NT2/D1 (cell line): ENCODE data around the gene LTBR.

Source experiments
- DNase-seq: peaks from one replicate; pipeline ENCODE4 v3.0.0-alpha.2; 2011; ENCODE audit warnings: low read depth, low spot score
- H3K27me3 ChIP-seq: 2 replicates; pipeline ENCODE4 v1.6.0; 2011; ENCODE audit warnings: mild to moderate bottlenecking; ENCODE audit not compliant: insufficient read length, insufficient read depth
- H3K36me3 ChIP-seq: 2 replicates; pipeline ENCODE4 v1.6.1; 2011; ENCODE audit warnings: mild to moderate bottlenecking, low read length, mixed read lengths; ENCODE audit not compliant: insufficient read depth, insufficient read length
- H3K4me1 ChIP-seq: 2 replicates; pipeline ENCODE4 v1.5.1; 2011; ENCODE audit not compliant: insufficient read depth, insufficient read length
- H3K4me3 ChIP-seq: 2 replicates; pipeline ENCODE4 v1.5.1; 2011; ENCODE audit warnings: low read depth; ENCODE audit not compliant: insufficient read length
- H3K9ac ChIP-seq: 2 replicates; pipeline ENCODE4 v1.6.0; 2011; ENCODE audit warnings: low read depth; ENCODE audit not compliant: insufficient read length
- H3K9me3 ChIP-seq: 2 replicates; pipeline ENCODE4 v1.5.1; 2011; ENCODE audit warnings: mild to moderate bottlenecking, low read length; ENCODE audit not compliant: insufficient read depth
- SUZ12 ChIP-seq: IDR thresholded peaks from 2 replicates; pipeline ENCODE4 v1.6.1; 2011; ENCODE audit not compliant: insufficient read length, insufficient read depth; ENCODE audit errors: extremely low read depth
- YY1 ChIP-seq: IDR thresholded peaks from 2 replicates; pipeline ENCODE4 v1.6.1; 2011; ENCODE audit not compliant: insufficient read length, insufficient read depth
- ZNF274 ChIP-seq: IDR thresholded peaks from 2 replicates; pipeline ENCODE4 v1.6.1; 2011; ENCODE audit warnings: mild to moderate bottlenecking, low read depth, low read length

Gene LTBR

DNA sequence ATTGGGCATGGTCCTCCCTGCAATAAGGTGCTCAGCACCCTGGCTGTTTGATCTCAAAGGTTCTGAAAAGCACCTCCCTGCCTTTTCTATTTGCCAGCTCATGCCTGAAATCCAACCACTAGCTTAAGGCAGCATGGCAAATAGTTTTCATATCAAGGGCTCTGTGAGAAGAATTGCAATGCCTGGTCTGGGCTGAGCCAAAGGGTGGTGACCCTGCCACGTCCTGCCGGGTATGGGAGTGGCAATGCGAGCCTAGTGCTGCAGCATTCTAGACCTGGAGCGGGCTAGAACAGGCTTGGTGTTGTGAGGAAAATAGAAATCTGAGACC, 6.3 kb upstream of the LTBR start:
- Histone ChIP-seq H3K4me1 (peaks cover 42% of the 10 kb centered on the region), H3K4me3 (no peak overlapping the region), H3K9me3 (no peaks in the 10 kb centered on the region), H3K27me3 (peaks cover 16% of the 10 kb centered on the region), H3K36me3 (no peaks in the 10 kb centered on the region), H3K9ac (no peak overlapping the region)
- TF ChIP-seq ZNF274 (no peak), SUZ12 (no peak), YY1 (no peak)
- no peak for DNase-seq

DNA sequence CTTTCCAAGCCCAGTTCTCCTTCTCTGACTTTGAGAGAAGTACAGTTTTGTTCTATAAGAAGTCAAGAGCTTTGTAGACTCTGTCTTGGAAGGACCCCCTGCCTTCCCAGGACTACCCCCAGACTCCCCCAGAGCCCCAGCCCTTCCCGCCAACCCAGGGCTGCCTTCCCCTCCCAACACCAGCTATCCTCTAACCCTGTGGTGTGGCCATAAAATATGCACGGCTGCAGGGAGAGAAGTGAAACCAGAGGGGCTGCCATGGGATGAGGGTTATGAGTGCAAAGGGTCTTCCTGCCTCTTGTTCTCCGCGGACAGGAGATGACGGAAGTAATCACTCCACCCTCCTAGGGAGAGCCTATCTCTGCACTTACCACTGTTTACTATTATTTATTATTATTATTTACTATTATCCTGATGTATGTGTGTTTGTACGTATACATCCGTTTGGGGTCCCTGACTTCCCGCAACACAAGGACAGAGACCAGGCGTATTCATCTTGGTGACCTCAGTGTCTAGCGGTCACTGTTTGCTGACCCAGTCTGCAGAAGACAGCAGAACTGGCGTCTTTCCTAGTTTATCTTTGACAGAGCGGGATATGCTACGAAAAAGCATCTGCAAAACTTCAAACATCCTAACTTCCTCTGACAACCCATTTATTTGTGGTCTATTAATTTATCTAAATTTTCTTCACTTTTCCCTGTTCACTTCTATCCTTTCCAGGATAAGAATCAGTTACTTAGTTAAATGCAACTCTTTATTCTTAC, 5.1 kb upstream of the LTBR start:
- DNase-seq, result no peak
- Histone ChIP-seq H3K27me3 (peaks cover 23% of the 10 kb centered on the region), H3K9me3 (no peaks in the 10 kb centered on the region), H3K9ac (no peak overlapping the region), H3K4me3 (no peak overlapping the region), H3K4me1 (peaks cover 42% of the 10 kb centered on the region), H3K36me3 (no peaks in the 10 kb centered on the region)
- no peak for TF ChIP-seq YY1
- no peak for TF ChIP-seq SUZ12
- no peak for TF ChIP-seq ZNF274

DNA sequence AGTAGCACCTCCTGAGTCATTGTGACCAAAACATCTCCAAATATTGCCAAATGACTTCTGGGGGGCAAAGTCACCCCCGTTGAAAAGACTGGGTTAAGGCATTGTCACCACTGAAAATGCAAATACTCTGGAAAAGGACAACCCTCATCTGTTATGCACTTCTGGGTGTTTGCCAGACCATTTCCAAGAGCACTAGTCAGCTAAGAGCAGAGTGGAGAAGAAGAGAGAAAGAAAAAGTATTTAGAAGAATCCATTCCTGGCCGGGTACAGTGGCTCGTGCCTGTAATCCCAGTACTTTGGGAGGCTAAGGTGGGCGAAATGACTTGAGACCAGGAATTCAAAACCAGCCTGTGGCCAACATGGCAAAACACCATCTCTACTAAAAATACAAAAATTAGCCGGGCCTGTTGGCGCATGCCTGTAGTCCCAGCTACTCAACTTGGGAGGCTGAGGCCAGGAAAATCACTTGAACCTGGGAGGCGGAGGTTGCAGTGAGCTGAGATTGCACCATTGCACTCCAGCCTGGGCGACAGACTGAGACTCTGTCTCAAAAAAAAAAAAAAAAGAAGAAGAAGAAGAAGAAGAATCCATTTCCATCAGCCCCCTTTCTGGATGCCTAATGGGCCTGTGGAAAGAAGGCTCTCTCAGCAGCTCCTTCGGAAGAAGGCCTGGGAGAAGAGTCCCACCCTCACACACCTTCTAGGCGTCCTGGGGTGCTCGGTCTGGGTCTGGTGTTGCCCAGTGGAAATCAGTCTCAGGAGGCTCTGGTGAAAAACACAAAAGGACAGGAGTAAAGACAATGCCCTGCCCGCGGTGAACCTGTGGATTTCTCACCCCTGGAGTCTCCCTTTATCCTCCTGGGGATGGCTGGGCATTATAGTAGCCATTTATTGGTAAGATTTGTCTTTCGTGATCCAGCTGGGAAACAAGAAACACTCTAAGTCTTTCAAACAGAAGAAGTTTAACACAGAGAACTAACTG, 3.5 kb upstream of the LTBR start:
- no peak for DNase-seq
- no peak overlapping the region for H3K4me3 ChIP-seq
- no peaks in the 10 kb centered on the region for H3K36me3 ChIP-seq
- TF ChIP-seq ZNF274 (no peak), YY1 (no peak), SUZ12 (no peak)
- no peaks in the 10 kb centered on the region for H3K9me3 ChIP-seq
- peaks cover 22% of the 10 kb centered on the region for H3K27me3 ChIP-seq
- H3K9ac ChIP-seq, result no peak overlapping the region
- H3K4me1 ChIP-seq, result peaks cover 45% of the 10 kb centered on the region

DNA sequence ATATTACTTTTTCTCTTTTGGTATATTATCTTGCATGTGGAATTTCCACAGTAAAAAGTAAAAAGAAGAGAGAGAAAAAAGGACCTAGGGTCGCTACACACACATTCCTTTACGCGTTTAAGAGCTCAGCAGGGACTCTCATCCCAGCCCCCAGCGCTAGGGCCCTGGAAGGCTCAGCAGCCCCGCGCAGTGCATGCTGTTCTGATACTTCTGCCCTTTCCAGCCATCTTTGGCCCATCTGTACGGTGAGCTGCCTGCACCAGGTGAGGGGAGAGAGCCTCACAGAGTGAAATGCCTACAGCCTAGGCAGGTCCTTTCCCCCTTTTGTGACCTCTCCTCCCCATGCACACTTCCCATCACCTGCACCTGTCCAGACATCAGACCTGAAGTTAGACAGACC, 1.6 kb upstream of the LTBR start:
- no peak for DNase-seq
- H3K4me1 ChIP-seq, result peaks cover 31% of the 10 kb centered on the region
- TF ChIP-seq SUZ12 (no peak), YY1 (no peak), ZNF274 (no peak)
- H3K4me3 ChIP-seq, result no peak overlapping the region
- peaks cover 22% of the 10 kb centered on the region for H3K27me3 ChIP-seq
- H3K9ac ChIP-seq, result no peak overlapping the region
- no peaks in the 10 kb centered on the region for H3K36me3 ChIP-seq
- H3K9me3 ChIP-seq, result no peaks in the 10 kb centered on the region

DNA sequence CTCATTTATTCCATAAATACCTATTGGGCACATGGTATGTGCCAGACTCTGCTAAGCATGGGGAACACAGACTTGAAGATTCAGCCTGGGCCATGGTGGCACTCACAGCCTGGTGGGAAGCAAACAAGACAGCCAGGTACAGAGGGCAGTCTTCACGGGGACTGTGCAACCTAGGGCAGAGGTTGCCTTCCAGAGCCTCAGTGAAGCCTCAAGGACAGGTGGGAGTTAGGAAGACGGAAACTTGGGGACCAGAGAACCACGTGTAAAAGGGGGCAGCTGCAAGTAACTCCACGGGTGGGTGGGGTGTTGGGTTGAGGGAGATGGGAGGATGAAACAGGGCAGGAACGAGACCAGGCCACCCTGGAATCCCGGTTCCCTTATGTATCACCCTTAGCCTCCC, 980 bp upstream of the LTBR start:
- no peak for DNase-seq
- no peak for TF ChIP-seq SUZ12
- no peak overlapping the region for H3K4me3 ChIP-seq
- H3K4me1 ChIP-seq, result peaks cover 35% of the 10 kb centered on the region
- H3K27me3 ChIP-seq, result peaks cover 22% of the 10 kb centered on the region
- H3K36me3 ChIP-seq, result no peaks in the 10 kb centered on the region
- peak overlapping the region; percentile 73 for H3K9ac ChIP-seq
- H3K9me3 ChIP-seq, result no peaks in the 10 kb centered on the region

DNA sequence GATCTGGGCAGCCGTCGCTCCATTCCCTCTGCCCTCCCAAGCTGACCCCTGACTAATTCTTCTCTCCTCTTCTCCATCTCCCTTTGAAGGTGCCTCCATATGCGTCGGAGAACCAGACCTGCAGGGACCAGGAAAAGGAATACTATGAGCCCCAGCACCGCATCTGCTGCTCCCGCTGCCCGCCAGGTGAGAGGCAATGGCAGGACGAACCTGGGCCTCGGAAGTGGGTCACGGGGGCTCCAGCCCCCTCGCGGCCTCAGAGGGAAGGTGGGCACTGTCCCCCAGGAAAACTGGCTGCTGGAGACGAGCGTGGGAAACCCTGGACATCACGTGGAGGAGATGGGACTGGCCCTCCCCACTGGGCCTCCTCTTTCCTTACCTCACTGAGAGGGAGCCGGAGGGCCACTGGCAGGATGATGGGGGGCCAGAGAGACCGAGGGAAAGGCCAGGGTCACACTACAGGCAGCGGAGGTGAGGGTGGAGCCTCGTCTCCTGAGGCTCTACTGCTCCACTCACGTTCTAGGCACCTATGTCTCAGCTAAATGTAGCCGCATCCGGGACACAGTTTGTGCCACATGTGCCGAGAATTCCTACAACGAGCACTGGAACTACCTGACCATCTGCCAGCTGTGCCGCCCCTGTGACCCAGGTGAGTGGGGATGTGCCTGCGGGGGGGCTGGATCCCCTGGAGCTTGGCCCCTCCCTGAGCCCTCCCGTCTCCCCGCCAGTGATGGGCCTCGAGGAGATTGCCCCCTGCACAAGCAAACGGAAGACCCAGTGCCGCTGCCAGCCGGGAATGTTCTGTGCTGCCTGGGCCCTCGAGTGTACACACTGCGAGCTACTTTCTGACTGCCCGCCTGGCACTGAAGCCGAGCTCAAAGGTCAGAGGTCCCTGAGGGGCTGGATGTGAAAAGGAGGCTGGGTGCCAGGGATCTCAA, 806 bp downstream of the LTBR start:
- no peak for DNase-seq
- H3K4me1 ChIP-seq, result peaks cover 38% of the 10 kb centered on the region
- H3K9ac ChIP-seq, result peak overlapping the region; percentile 73
- H3K36me3 ChIP-seq, result no peaks in the 10 kb centered on the region
- TF ChIP-seq YY1, result no peak
- TF ChIP-seq ZNF274, result no peak
- no peak for TF ChIP-seq SUZ12
- no peak overlapping the region for H3K4me3 ChIP-seq
- H3K9me3 ChIP-seq, result no peaks in the 10 kb centered on the region
- peaks cover 22% of the 10 kb centered on the region for H3K27me3 ChIP-seq
